Lower leg skin (tissue), 4 donors: ENCODE data around the gene NUTM2B. TPM values are rescaled to one million over a fixed set of nuclear protein-coding genes. Genes with fewer than 3 reads are reported as not detected.
"Not testable (repeated sequence)": the region's sequence is repeated elsewhere in the genome, so short reads cannot be mapped to it uniquely, and the experiment has no call there.

Experiments used
- DNase-seq, 2 donors: peaks; one replicate each; pipeline ENCODE4 v3.0.0-alpha.2; 2019; ENCODE audit warnings: low spot score in 2 of 2
- H3K4me3 ChIP-seq: fragments of 200-600 bp; sonication (generic); 2 replicates; pipeline ENCODE4 v1.5.1; 2017; ENCODE audit warnings: mild to moderate bottlenecking, low read depth; ENCODE audit not compliant: poor library complexity, severe bottlenecking
- WGBS, 2 donors: methylation state at CpG; one replicate each; pipeline ENCODE4 v1.1.5; 2018; 5-methylcytosine and 5-hydroxymethylcytosine counted together
- intact Hi-C: fragments of 100-400 bp; cut with DNase I; formaldehyde crosslinking; loops from one replicate; pipeline ENCODE4 v1.15.0; 2023; ENCODE audit warnings: low total_unique reads
- total RNA-seq, 4 donors: library from RNA; depleted of rRNA; stranded (reverse); fragments of >200 nt; gene quantifications; one replicate each; pipeline ENCODE4 v1.1.0, GENCODE V29; 2016

The NUTM2B gene
- total RNA-seq, 4 donors from 2014 or later = 0.17 to 2.4 (median 1.3) TPM

- WGBS, 2 donors = 83 to 95% methylated on average over 25 to 28 of the region's 37 CpGs
- DNase-seq, intact Hi-C loops: not testable (repeated sequence)
These were observed 2.6 kb upstream of the NUTM2B start for GRCh38 chr10:79700381-79700944.

GRCh38 chr10:79707017-79707416 lies 4.0 kb downstream of the NUTM2B start:
- intact Hi-C loops, DNase-seq, H3K4me3 ChIP-seq: not testable (repeated sequence)
- no CpG with 5 or more reads among the region's 8 CpGs for WGBS, 2 donors

More at GRCh38 chr10:79700381-79700944, 2.6 kb upstream of the NUTM2B start:
- not testable (repeated sequence) for H3K4me3 ChIP-seq

GRCh38 chr10:79714976-79715375 lies 11.9 kb downstream of the NUTM2B start:
- no CpG with 5 or more reads among the region's 3 CpGs for WGBS, 2 donors
- H3K4me3 ChIP-seq, intact Hi-C loops, DNase-seq: not testable (repeated sequence)

- H3K4me3 ChIP-seq, intact Hi-C loops, DNase-seq: not testable (repeated sequence)
- WGBS, 2 donors = 96% methylated on average over 3 of the region's 4 CpGs; no CpG with 5 or more reads in 1 of the 2 donors
These were observed 14.0 kb downstream of the NUTM2B start for GRCh38 chr10:79716917-79717579.

GRCh38 chr10:79720000-79720399 lies 17.0 kb downstream of the NUTM2B start:
- DNase-seq, H3K4me3 ChIP-seq, intact Hi-C loops: not testable (repeated sequence)
- no CpG with 5 or more reads among the region's 4 CpGs for WGBS, 2 donors

- intact Hi-C loops, H3K4me3 ChIP-seq, DNase-seq: not testable (repeated sequence)
- WGBS, 2 donors = 60% methylated on average over 1 of the region's 1 CpG; no CpG with 5 or more reads in 1 of the 2 donors
These were observed 23.6 kb downstream of the NUTM2B start for GRCh38 chr10:79726620-79727019.

- WGBS, 2 donors = 76% methylated on average over 6 of the region's 7 CpGs; no CpG with 5 or more reads in 1 of the 2 donors
- DNase-seq, H3K4me3 ChIP-seq, intact Hi-C loops: not testable (repeated sequence)
These were observed 41.8 kb downstream of the NUTM2B start for GRCh38 chr10:79744844-79745243.

- 84 to 100% methylated on average over 2 of the region's 2 CpGs for WGBS, 2 donors
These were observed 45.5 kb downstream of the NUTM2B start for GRCh38 chr10:79748510-79748909.

GRCh38 chr10:79753601-79754000 lies 50.6 kb downstream of the NUTM2B start:
- H3K4me3 ChIP-seq, intact Hi-C loops, DNase-seq: not testable (repeated sequence)

More at GRCh38 chr10:79748510-79748909, 45.5 kb downstream of the NUTM2B start:
- H3K4me3 ChIP-seq, DNase-seq, intact Hi-C loops: not testable (repeated sequence)

- DNase-seq, H3K4me3 ChIP-seq, intact Hi-C loops: not testable (repeated sequence)
- WGBS, 2 donors = 49 to 74% methylated on average over 3 of the region's 3 CpGs
These were observed 55.4 kb downstream of the NUTM2B start for GRCh38 chr10:79758297-79758993.

Other genes starting within 250 kb of the NUTM2B start
- gene EIF5AL1, start 190.7 kb upstream of the NUTM2B start, total RNA-seq = under 1 TPM in 3 of 4 donors, not detected in 1; 0.05 to 0.38 (median 0.08) TPM
- not detected for gene SFTPA2, start 142.8 kb upstream of the NUTM2B start, total RNA-seq
- gene SFTPA1, start 92.3 kb upstream of the NUTM2B start, total RNA-seq = not detected
- under 1 TPM in 2 of 4 donors, not detected in 2; 0.36 to 0.72 TPM for gene NUTM2E, start 123.5 kb downstream of the NUTM2B start, total RNA-seq
- gene SFTPD, start 245.9 kb downstream of the NUTM2B start, total RNA-seq = 1 to 10 TPM in 3 of 4 donors, under 1 TPM in 1; 0.76 to 4.4 (median 2.3) TPM